Measurements from ENCODE around the gene CREB3L1. TPM values are rescaled to one million over a fixed set of nuclear protein-coding genes. Genes with fewer than 3 reads are reported as not detected.

The CREB3L1 gene
- total and polyA plus RNA-seq, 2 donors (not counting 3 experiments of a cell fraction or from before 2014, with no cell fraction given): 0.23 to 0.84 TPM

DNA sequence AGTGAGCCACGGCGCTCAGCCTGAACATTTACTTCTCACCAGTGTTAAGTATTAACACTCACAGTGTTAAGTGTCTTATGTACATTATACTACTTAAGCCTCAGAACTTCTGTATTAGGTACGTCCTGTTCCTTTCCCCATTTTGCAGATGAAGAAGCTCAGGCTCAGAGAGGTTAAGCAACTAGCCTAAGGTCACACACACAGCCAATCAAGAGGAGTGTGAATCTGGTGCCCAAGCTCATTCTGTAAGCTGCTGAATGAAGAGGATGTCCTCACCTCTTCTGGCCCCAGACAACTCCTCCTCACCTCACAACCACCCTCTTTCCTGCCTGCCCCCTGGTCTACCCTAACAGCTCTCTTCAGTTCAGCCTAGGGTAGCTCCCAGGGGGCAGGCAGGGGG, 29.9 kb downstream of the CREB3L1 start:
- no peak for DNase-seq (ENCODE audit: low read depth, low spot score)
- no peaks in the 10 kb centered on the region for H3K9me3 ChIP-seq (replicated peaks; ENCODE audit: control insufficient read depth, insufficient read depth, low read length)
- H3K27ac ChIP-seq (ENCODE audit: insufficient read depth, low read depth, low read length): no peak overlapping the region
- TF ChIP-seq JUN (IDR thresholded peaks at IDR 0.05; ENCODE audit: borderline replicate concordance, insufficient read depth, insufficient read length, low read depth) (no peak), FOS (IDR thresholded peaks at IDR 0.05; ENCODE audit: borderline replicate concordance, insufficient read depth, low read length) (no peak), MYC (IDR thresholded peaks at IDR 0.05; ENCODE audit: low read depth, low read length) (no peak)
- TF ChIP-seq, protein P1, sequence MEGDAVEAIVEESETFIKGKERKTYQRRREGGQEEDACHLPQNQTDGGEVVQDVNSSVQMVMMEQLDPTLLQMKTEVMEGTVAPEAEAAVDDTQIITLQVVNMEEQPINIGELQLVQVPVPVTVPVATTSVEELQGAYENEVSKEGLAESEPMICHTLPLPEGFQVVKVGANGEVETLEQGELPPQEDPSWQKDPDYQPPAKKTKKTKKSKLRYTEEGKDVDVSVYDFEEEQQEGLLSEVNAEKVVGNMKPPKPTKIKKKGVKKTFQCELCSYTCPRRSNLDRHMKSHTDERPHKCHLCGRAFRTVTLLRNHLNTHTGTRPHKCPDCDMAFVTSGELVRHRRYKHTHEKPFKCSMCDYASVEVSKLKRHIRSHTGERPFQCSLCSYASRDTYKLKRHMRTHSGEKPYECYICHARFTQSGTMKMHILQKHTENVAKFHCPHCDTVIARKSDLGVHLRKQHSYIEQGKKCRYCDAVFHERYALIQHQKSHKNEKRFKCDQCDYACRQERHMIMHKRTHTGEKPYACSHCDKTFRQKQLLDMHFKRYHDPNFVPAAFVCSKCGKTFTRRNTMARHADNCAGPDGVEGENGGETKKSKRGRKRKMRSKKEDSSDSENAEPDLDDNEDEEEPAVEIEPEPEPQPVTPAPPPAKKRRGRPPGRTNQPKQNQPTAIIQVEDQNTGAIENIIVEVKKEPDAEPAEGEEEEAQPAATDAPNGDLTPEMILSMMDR (IDR thresholded peaks at IDR 0.05; ENCODE audit: extremely low read depth in 1 of 2, insufficient read depth in 1 of 2, low read depth in 1 of 2, low read length in 2 of 2): no peak
- H3K9ac ChIP-seq (replicated peaks; ENCODE audit: extremely low read depth, insufficient read depth, low read length): no peak overlapping the region
- H3K36me3 ChIP-seq (ENCODE audit: control insufficient read depth in 2 of 2, extremely low read depth in 1 of 2, insufficient read depth in 2 of 2, low read length in 2 of 2): no peaks in the 10 kb centered on the region
- H3K9me1 ChIP-seq (replicated peaks; ENCODE audit: control insufficient read depth, extremely low read depth, insufficient read depth, low read length): no peaks in the 10 kb centered on the region
- H3K79me2 ChIP-seq (ENCODE audit: control insufficient read depth, insufficient read depth, low read length): no peaks in the 10 kb centered on the region
- ChIA-PET CTCF (interaction anchor here (0.9 to 10.9 kb wide), 10 partner anchors 9 to 342 kb away, joined by 3 to 367 read pairs (median 6); no protein-coding TSS in a partner anchor), POLR2A (no interaction called here)
- no peak overlapping the region for H2AFZ ChIP-seq (ENCODE audit: low read depth, low read length)
- intact Hi-C loops (cut with micrococcal nuclease) (no loop called here), dilution Hi-C loops (cut with MboI; ENCODE audit: extremely low pct_ligation_motif_present, low sequenced_read_pairs) (no loop called here)
- H3K4me2 ChIP-seq (ENCODE audit: insufficient read depth, low read length): no peak overlapping the region
- no peaks in the 10 kb centered on the region for H3K4me1 ChIP-seq (ENCODE audit: control insufficient read depth, extremely low read depth, insufficient read depth, low read length)
- no peak overlapping the region for H3K4me3 ChIP-seq (replicated peaks in 1 of 3; ENCODE audit: insufficient read depth in 1 of 3, low read depth in 1 of 3, low read length in 3 of 3)
- no peak for FAIRE-seq
- no peaks in the 10 kb centered on the region for H4K20me1 ChIP-seq (replicated peaks; ENCODE audit: control insufficient read depth, extremely low read depth, insufficient read depth, low read length)
- BruUV-seq (replicated peaks): no TSS peak
- no peaks in the 10 kb centered on the region for H3K27me3 ChIP-seq (ENCODE audit: control insufficient read depth in 2 of 2, insufficient read depth in 2 of 2, low read length in 2 of 2)

DNA sequence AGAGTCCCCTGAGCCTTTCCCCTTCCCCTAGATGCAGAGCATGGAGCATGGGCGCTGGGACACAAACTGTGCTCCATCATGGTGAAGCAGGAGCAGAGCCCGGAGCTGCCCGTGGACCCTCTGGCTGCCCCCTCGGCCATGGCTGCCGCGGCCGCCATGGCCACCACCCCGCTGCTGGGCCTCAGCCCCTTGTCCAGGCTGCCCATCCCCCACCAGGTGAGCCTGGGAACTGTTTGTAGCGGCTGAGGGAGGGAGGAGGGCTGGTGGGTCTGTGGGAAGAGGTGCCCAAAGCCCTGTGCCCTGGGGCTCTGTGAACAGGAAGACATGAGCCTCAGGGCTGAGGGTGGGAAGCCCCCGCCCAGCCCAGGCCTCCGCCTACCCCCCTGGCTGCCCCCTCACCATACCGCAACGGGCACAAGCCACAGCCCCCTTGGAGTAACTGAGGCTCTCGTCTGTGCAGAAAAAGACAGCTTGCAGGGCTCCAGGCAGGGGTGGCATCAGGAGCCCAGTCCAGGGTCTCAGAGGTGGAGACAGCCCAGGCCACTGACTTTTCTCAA, 30.4 kb downstream of the CREB3L1 start:
- TF ChIP-seq, protein P2, sequence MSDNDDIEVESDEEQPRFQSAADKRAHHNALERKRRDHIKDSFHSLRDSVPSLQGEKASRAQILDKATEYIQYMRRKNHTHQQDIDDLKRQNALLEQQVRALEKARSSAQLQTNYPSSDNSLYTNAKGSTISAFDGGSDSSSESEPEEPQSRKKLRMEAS (IDR thresholded peaks at IDR 0.05; ENCODE audit: insufficient read depth, insufficient read length): no peak
- TF ChIP-seq MYC (IDR thresholded peaks at IDR 0.05; ENCODE audit: low read depth, low read length) (no peak), EZH2 (IDR thresholded peaks at IDR 0.05; ENCODE audit: borderline replicate concordance, low read depth, low read length, severe bottlenecking) (no peak), POLR2A (IDR thresholded peaks at IDR 0.05; ENCODE audit: low read depth, low read length) (no peak), POLR2AphosphoS5 (IDR thresholded peaks at IDR 0.05; ENCODE audit: insufficient read depth, low read depth, low read length) (no peak), JUN (IDR thresholded peaks at IDR 0.05; ENCODE audit: borderline replicate concordance, insufficient read depth, insufficient read length, low read depth) (no peak), GATA2 (IDR thresholded peaks at IDR 0.05; ENCODE audit: insufficient read depth, insufficient read length, low read depth, low read length) (no peak), FOS (IDR thresholded peaks at IDR 0.05; ENCODE audit: borderline replicate concordance, insufficient read depth, low read length) (no peak)
- TF ChIP-seq, protein P1 (IDR thresholded peaks at IDR 0.05; ENCODE audit: extremely low read depth in 1 of 2, insufficient read depth in 1 of 2, low read depth in 1 of 2, low read length in 2 of 2): no peak
- no peaks in the 10 kb centered on the region for H3K9me1 ChIP-seq (replicated peaks; ENCODE audit: control insufficient read depth, extremely low read depth, insufficient read depth, low read length)
- dilution Hi-C loops (cut with MboI; ENCODE audit: extremely low pct_ligation_motif_present, low sequenced_read_pairs): no loop called here
- no peak for FAIRE-seq
- H4K20me1 ChIP-seq (replicated peaks; ENCODE audit: control insufficient read depth, extremely low read depth, insufficient read depth, low read length): no peaks in the 10 kb centered on the region
- no peak overlapping the region for H3K27ac ChIP-seq (ENCODE audit: insufficient read depth, low read depth, low read length)
- H3K9ac ChIP-seq (replicated peaks; ENCODE audit: extremely low read depth, insufficient read depth, low read length): no peak overlapping the region
- ChIA-PET POLR2A (no interaction called here), CTCF (interaction anchor here (0.5 to 10.9 kb wide), 25 partner anchors 8 to 342 kb away, joined by 3 to 367 read pairs (median 5); partner anchors contain the start of gene CREB3L1)
- H3K4me3 ChIP-seq (replicated peaks in 1 of 3; ENCODE audit: insufficient read depth in 1 of 3, low read depth in 1 of 3, low read length in 3 of 3): no peak overlapping the region
- H3K4me1 ChIP-seq (ENCODE audit: control insufficient read depth, extremely low read depth, insufficient read depth, low read length): no peaks in the 10 kb centered on the region
- H3K9me3 ChIP-seq (replicated peaks; ENCODE audit: control insufficient read depth, insufficient read depth, low read length): no peaks in the 10 kb centered on the region
- no peak for DNase-seq (ENCODE audit: low read depth, low spot score)
- no TSS peak for BruUV-seq (replicated peaks)
- H3K4me2 ChIP-seq (ENCODE audit: insufficient read depth, low read length): no peak overlapping the region
- H3K36me3 ChIP-seq (ENCODE audit: control insufficient read depth in 2 of 2, extremely low read depth in 1 of 2, insufficient read depth in 2 of 2, low read length in 2 of 2): no peaks in the 10 kb centered on the region
- no peaks in the 10 kb centered on the region for H3K79me2 ChIP-seq (ENCODE audit: control insufficient read depth, insufficient read depth, low read length)
- H2AFZ ChIP-seq (ENCODE audit: low read depth, low read length): no peak overlapping the region
- intact Hi-C loops (cut with micrococcal nuclease): loop anchor here (1.0 kb wide), 3 partner anchors 65 to 436 kb away; no protein-coding TSS in a partner anchor
- no peaks in the 10 kb centered on the region for H3K27me3 ChIP-seq (ENCODE audit: control insufficient read depth in 2 of 2, insufficient read depth in 2 of 2, low read length in 2 of 2)

All from endothelial cell of umbilical vein (primary cell).